Esophagus squamous epithelium (tissue), 5 donors: ENCODE results near the gene ESYT1. TPM values are rescaled to one million over a fixed set of nuclear protein-coding genes. Genes with fewer than 3 reads are reported as not detected.

Experiments used
- DNase-seq: peaks from one replicate; lab custom pipeline; 2025; lab: John Stamatoyannopoulos, UW
- H3K27ac ChIP-seq, 4 donors: fragments of 200-600 bp; sonication (generic); one replicate each; pipeline ENCODE4 v1.5.1; 2016 to 2019; ENCODE audit warnings: mild to moderate bottlenecking in 1 of 4
- H3K27me3 ChIP-seq, 4 donors: fragments of 200-600 bp; sonication (generic); 1 replicate in 3 of 4; 2 replicates in 1 of 4; pipeline versions ENCODE4 v1.5.1 to v1.6.0; 2017 to 2021; ENCODE audit warnings: antibody characterized with exemption in 1 of 4
- H3K36me3 ChIP-seq, 3 donors: fragments of 200-600 bp; sonication (generic); one replicate each; pipeline ENCODE4 v1.5.1; 2016 to 2019
- H3K4me1 ChIP-seq, 3 donors: fragments of 200-600 bp; sonication (generic); one replicate each; pipeline ENCODE4 v1.5.1; 2017 to 2019
- H3K4me3 ChIP-seq, 4 donors: fragments of 200-600 bp; sonication (generic); 1 replicate in 3 of 4; 2 replicates in 1 of 4; pipeline ENCODE4 v1.5.1; 2016 to 2019; ENCODE audit warnings: mild to moderate bottlenecking in 2 of 4, moderate library complexity in 1 of 4
- H3K9me3 ChIP-seq, 3 donors: fragments of 200-600 bp; sonication (generic); one replicate each; pipeline ENCODE4 v1.5.1; 2016 to 2019
- POLR2A ChIP-seq, 4 donors: fragments of 450-650 bp; IDR thresholded peaks; one replicate each; pipeline ENCODE4 v1.6.1; 2017; ENCODE audit warnings: antibody characterized with exemption in 4 of 4, mild to moderate bottlenecking in 4 of 4, moderate library complexity in 3 of 4
- WGBS, 2 donors: methylation state at CpG; one replicate each; pipeline ENCODE4 v1.1.5; 2018; 5-methylcytosine and 5-hydroxymethylcytosine counted together
- intact Hi-C: fragments of 100-400 bp; cut with DNase I; formaldehyde crosslinking; loops from one replicate; pipeline ENCODE4 v1.15.0; 2022
- total RNA-seq, 4 donors: library from RNA; depleted of rRNA; stranded (reverse); fragments of >200 nt; gene quantifications; one replicate each; pipeline ENCODE4 v1.1.0, GENCODE V29; 2016
- TF ChIP-seq, protein P1 (sequence below), 6 experiments: fragments of 450-650 bp in 4 of 6; fragments of 200-600 bp in 2 of 6; sonication (generic) in 2 of 6; IDR thresholded peaks; one replicate each; pipeline ENCODE4 v1.5.1; 2016 to 2019; ENCODE audit warnings: antibody characterized with exemption in 6 of 6, mild to moderate bottlenecking in 4 of 6, moderate library complexity in 4 of 6
- donor health status: DM: yes; HTN: yes; CAD: no.

The ESYT1 gene
- total RNA-seq, 4 donors from 2014 or later = 42.6 to 70.8 (median 62.5) TPM

DNA sequence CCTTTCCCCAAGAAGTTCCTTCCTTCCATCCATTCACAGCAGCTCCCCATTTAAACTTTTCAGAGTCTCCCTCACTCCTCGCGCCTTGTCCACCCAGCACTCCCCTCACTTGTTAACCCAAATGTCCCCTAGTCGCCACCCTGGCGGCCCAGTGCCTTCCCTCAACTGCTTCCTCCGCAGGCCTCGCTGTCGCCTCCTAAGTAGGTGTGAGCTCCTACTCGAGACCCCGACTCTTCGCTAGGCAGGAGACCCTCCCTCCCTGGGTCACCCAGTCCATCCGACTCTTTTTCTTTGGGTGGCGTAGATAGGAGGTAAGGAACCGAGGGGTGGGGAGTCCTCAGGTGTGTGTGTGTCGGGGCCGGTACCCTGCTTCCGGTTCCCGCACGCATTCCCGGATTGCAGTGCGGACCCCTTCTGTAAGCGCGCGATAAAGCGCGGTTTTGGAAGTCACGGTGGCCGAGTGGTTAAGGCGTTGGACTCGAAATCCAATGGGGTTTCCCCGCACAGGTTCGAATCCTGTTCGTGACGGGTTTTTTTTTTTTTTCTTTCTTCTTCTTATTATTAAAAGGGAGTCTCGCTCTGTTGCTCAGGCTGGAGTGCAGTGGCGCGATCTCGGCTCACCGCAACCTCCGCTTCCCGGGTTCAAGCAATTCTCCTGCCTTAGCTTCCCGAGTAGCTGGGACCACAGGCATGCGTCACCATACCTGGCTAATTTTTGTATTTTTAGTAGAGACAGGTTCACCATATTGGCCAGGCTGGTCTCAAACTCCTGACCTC, 62.0 kb downstream of the ESYT1 start:
- 1% methylated on average over 29 to 39 of the region's 42 CpGs for WGBS, 2 donors
- H3K36me3 ChIP-seq = peaks cover 2 to 22% (median 6%) of the 10 kb centered on the region in 3 donors
- TF ChIP-seq, protein P1, sequence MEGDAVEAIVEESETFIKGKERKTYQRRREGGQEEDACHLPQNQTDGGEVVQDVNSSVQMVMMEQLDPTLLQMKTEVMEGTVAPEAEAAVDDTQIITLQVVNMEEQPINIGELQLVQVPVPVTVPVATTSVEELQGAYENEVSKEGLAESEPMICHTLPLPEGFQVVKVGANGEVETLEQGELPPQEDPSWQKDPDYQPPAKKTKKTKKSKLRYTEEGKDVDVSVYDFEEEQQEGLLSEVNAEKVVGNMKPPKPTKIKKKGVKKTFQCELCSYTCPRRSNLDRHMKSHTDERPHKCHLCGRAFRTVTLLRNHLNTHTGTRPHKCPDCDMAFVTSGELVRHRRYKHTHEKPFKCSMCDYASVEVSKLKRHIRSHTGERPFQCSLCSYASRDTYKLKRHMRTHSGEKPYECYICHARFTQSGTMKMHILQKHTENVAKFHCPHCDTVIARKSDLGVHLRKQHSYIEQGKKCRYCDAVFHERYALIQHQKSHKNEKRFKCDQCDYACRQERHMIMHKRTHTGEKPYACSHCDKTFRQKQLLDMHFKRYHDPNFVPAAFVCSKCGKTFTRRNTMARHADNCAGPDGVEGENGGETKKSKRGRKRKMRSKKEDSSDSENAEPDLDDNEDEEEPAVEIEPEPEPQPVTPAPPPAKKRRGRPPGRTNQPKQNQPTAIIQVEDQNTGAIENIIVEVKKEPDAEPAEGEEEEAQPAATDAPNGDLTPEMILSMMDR (IDR thresholded peaks at IDR 0.05) = peak in 3 of 6 experiments; percentile 9 to 22 (median 9)
- TF ChIP-seq POLR2A (IDR thresholded peaks at IDR 0.05) = no peak
- H3K4me3 ChIP-seq = peak overlapping the region; percentile 78 to 97 (median 90)
- no peaks in the 10 kb centered on the region for H3K27me3 ChIP-seq
- H3K9me3 ChIP-seq = no peaks in the 10 kb centered on the region
- H3K4me1 ChIP-seq = peaks cover 18 to 38% (median 25%) of the 10 kb centered on the region in 3 donors
- peak overlapping the region; percentile 93 to 99 (median 95) for H3K27ac ChIP-seq
- intact Hi-C loops = loop anchor here (5.0 kb wide), 1 partner anchor 63 kb away; the partner anchor contains the start of gene ESYT1
- peak; percentile 26 for DNase-seq

DNA sequence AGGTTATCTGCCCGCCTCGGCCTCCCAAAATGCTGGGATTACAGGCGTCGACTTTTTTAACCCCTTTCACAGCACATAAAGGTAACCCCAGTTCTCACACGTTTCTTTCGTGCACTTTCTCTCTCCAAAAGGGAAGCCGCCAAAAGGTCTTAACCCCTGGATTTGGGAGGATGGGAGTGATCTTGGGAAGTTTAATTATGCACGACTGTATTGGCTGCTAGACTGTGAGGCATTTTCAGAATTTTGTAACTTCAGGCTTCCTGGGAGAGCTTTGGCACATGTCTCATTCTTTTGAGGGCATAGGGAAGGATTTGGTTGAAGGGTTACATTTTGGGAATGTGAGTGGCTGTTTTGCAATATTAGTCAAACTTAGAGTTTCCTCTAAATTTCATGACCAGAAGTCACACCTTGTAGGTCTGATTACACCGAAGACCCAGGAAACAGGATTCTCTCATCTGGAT, 62.7 kb downstream of the ESYT1 start:
- intact Hi-C loops = no loop called here
- no peak for DNase-seq
- Histone ChIP-seq H3K9me3 (no peaks in the 10 kb centered on the region), H3K4me1 (peaks cover 18 to 38% (median 25%) of the 10 kb centered on the region in 3 donors), H3K27me3 (no peaks in the 10 kb centered on the region), H3K4me3 (peak overlapping the region in 3 of 4 donors; percentile 78 to 97 (median 86)), H3K36me3 (peaks cover 0 to 16% (median 2%) of the 10 kb centered on the region in 3 donors), H3K27ac (peak overlapping the region; percentile 93 to 99 (median 95))
- TF ChIP-seq, protein P1 (IDR thresholded peaks at IDR 0.05) = no peak
- no peak for TF ChIP-seq POLR2A (IDR thresholded peaks at IDR 0.05)
- 26 to 28% methylated on average over 7 to 9 of the region's 9 CpGs for WGBS, 2 donors

DNA sequence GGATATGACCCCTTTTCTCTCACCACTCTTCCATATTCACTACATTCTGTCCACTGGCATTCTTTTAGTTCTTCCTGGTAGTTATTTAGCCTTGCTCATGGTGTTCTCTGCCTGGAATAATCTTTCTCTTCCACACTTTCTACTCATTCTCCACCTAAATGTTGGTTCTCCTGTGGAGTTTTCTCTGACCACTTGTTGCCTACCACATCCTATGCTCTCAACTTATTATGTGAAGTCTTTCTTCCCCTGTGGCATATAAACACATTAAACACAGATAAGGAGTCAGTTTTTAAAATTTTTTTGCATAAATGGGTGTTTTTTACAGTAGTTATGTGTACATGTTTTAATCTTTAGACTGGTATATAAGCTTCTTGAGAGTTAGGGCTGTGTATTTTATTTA, 64.5 kb downstream of the ESYT1 start:
- no peak overlapping the region for H3K27ac ChIP-seq
- H3K4me1 ChIP-seq = peaks cover 15 to 25% (median 16%) of the 10 kb centered on the region in 3 donors
- no peaks in the 10 kb centered on the region for H3K36me3 ChIP-seq
- no peaks in the 10 kb centered on the region for H3K27me3 ChIP-seq
- H3K9me3 ChIP-seq = no peaks in the 10 kb centered on the region
- no peak for DNase-seq
- intact Hi-C loops = no loop called here
- H3K4me3 ChIP-seq = no peak overlapping the region
- TF ChIP-seq POLR2A (IDR thresholded peaks at IDR 0.05) = no peak
- TF ChIP-seq, protein P1 (IDR thresholded peaks at IDR 0.05) = no peak

DNA sequence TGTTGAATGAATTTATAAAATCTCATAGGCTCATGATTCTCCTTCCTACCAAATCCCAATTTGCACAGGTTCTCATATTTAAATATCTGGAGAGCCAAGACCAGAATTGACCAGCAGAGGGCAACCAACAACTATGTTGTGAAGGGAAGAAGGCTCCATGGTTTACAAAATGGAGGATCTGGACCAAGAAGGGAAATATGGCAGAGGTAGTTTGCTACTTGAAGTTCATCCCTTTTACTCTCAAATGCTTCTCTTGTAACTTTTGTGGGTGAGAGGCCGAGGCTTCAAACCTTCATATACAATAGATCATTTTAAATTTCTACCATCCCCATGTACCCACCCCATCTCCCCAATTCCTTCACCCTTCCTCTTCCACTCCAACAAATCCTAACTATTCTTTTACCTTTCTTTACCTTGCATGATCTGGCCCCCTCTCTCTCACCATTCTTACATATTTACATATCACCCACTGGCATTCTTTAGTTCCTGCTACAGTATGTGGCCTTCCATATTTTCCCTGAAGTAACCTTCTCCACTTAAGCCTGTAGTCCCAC, 65.0 kb downstream of the ESYT1 start:
- H3K27me3 ChIP-seq = no peaks in the 10 kb centered on the region

More for the DNA sequence above, 65.0 kb downstream of the ESYT1 start:
- H3K4me3 ChIP-seq = no peak overlapping the region
- WGBS, 2 donors = 32 to 55% methylated on average over 1 of the region's 1 CpG
- no peaks in the 10 kb centered on the region for H3K9me3 ChIP-seq
- no peak for TF ChIP-seq POLR2A (IDR thresholded peaks at IDR 0.05)
- TF ChIP-seq, protein P1 (IDR thresholded peaks at IDR 0.05) = peak; percentile 78 to 89 (median 86)
- H3K36me3 ChIP-seq = no peaks in the 10 kb centered on the region
- DNase-seq = peak; percentile 16
- H3K27ac ChIP-seq = no peak overlapping the region
- peaks cover 10 to 20% (median 11%) of the 10 kb centered on the region in 3 donors for H3K4me1 ChIP-seq
- intact Hi-C loops = no loop called here

Other genes starting within 250 kb of the ESYT1 start
- 100 to 1,000 TPM in 1 of 4 donors, 10 to 100 TPM in 3; 60.7 to 107 (median 85.0) TPM for gene PYM1, start 200.4 kb upstream of the ESYT1 start, total RNA-seq
- 100 to 1,000 TPM in 3 of 4 donors, 10 to 100 TPM in 1; 95.7 to 209 (median 159) TPM for gene DGKA, start 197.1 kb upstream of the ESYT1 start, total RNA-seq
- 1 to 10 TPM in 1 of 4 donors, under 1 TPM in 3; 0.48 to 3.4 (median 0.67) TPM for gene PMEL, start 162.2 kb upstream of the ESYT1 start, total RNA-seq
- gene CDK2, start 161.4 kb upstream of the ESYT1 start, total RNA-seq = 10 to 100 TPM; 11.1 to 22.6 (median 17.0) TPM
- 10 to 100 TPM; 78.2 to 94.2 (median 86.4) TPM for gene RAB5B, start 154.2 kb upstream of the ESYT1 start, total RNA-seq
- 10 to 100 TPM; 16.0 to 30.0 (median 18.5) TPM for gene SUOX, start 131.0 kb upstream of the ESYT1 start, total RNA-seq
- gene IKZF4, start 107.2 kb upstream of the ESYT1 start, total RNA-seq = 1 to 10 TPM; 1.2 to 2.0 (median 1.9) TPM
- gene RPS26, start 86.3 kb upstream of the ESYT1 start, total RNA-seq = 1,000 to 10,000 TPM in 2 of 4 donors, 100 to 1,000 TPM in 2; 381 to 1,639 (median 1,040) TPM
- gene ERBB3, start 48.1 kb upstream of the ESYT1 start, total RNA-seq = 100 to 1,000 TPM in 1 of 4 donors, 10 to 100 TPM in 3; 36.0 to 125 (median 82.8) TPM
- 100 to 1,000 TPM in 3 of 4 donors, 10 to 100 TPM in 1; 89.3 to 206 (median 176) TPM for gene PA2G4, start 23.7 kb upstream of the ESYT1 start, total RNA-seq
- gene RPL41, start 11.6 kb upstream of the ESYT1 start, total RNA-seq = 1,000 to 10,000 TPM in 3 of 4 donors, 100 to 1,000 TPM in 1; 966 to 4,641 (median 3,066) TPM
- gene ZC3H10, start 10.0 kb upstream of the ESYT1 start, total RNA-seq = 1 to 10 TPM; 1.5 to 3.8 (median 2.3) TPM
- gene MYL6B, start 24.3 kb downstream of the ESYT1 start, total RNA-seq = 10 to 100 TPM; 26.3 to 51.0 (median 37.8) TPM
- 1,000 to 10,000 TPM; 1,011 to 2,279 (median 1,490) TPM for gene MYL6, start 30.1 kb downstream of the ESYT1 start, total RNA-seq
- gene SMARCC2, start 61.2 kb downstream of the ESYT1 start, total RNA-seq = 10 to 100 TPM; 31.7 to 64.9 (median 46.1) TPM
- 10 to 100 TPM; 21.1 to 42.5 (median 28.6) TPM for gene RNF41, start 93.7 kb downstream of the ESYT1 start, total RNA-seq
- 10 to 100 TPM; 17.2 to 31.0 (median 21.6) TPM for gene NABP2, start 96.1 kb downstream of the ESYT1 start, total RNA-seq
- 1 to 10 TPM in 1 of 4 donors, not detected in 3; 1.1 TPM for gene SLC39A5, start 101.8 kb downstream of the ESYT1 start, total RNA-seq
- gene ANKRD52, start 130.1 kb downstream of the ESYT1 start, total RNA-seq = 10 to 100 TPM in 3 of 4 donors, 1 to 10 TPM in 1; 9.2 to 15.8 (median 13.9) TPM
- gene COQ10A, start 138.7 kb downstream of the ESYT1 start, total RNA-seq = 1 to 10 TPM; 1.6 to 9.5 (median 4.1) TPM
- gene CS, start 172.1 kb downstream of the ESYT1 start, total RNA-seq = 100 to 1,000 TPM; 126 to 175 (median 133) TPM
- gene CNPY2, start 187.7 kb downstream of the ESYT1 start, total RNA-seq = 10 to 100 TPM; 37.2 to 66.6 (median 55.3) TPM
- gene PAN2, start 205.7 kb downstream of the ESYT1 start, total RNA-seq = 10 to 100 TPM; 10.2 to 35.9 (median 14.9) TPM
- gene IL23A, start 210.6 kb downstream of the ESYT1 start, total RNA-seq = 10 to 100 TPM in 1 of 4 donors, 1 to 10 TPM in 2, not detected in 1; 2.6 to 28.6 (median 2.8) TPM
- 10 to 100 TPM; 54.3 to 83.7 (median 62.4) TPM for gene STAT2, start 231.8 kb downstream of the ESYT1 start, total RNA-seq
- not detected for gene APOF, start 234.6 kb downstream of the ESYT1 start, total RNA-seq